Amygdala (tissue), 56 donors: Measurements from ENCODE around the gene DPYSL3.

Experiments used
- DNase-seq, 56 donors: peaks; one replicate each; lab custom pipeline; 2025; lab: John Stamatoyannopoulos, UW

DPYSL3 gene

DNA sequence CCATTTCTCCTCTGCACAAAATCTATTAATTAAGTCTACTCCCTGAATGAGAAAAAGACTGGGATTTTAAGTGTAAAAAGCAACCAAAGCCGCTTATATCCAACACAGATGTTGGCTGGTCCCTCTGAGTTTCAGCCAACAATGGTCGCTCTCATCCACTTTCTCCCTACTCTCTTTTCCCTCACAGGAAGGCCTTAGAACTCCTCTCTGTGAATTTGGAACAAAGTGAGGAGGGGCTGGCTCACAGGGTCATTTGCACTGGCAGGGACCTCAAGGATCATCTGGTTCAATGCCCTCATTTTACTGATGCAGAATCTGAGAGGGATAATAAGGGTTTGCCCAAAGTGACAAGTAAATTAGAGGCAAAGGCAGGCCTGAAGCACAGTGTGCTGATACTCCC is 64.0 kb downstream of the DPYSL3 start:
- peak in 21 of 56 donors; percentile 12 to 62 (median 26) for DNase-seq

DNA sequence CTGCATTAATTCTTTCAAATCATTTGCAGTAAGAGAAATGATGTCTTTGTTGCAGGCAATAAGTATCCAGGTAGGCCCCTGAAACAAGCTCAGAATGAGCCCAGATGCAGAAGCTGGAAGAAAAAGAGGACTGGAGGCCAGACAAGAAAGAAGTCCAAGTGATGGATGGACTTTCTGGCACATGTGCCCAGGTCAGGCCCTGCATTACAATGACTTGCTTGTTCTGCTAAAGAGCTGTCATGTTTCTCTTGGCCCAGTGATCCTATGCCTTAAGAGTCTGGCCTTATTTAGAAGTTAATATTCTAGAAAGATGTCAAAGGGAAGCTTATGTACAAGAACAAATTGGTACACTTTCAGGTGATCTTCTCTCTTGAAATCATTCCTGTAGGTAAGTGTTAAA is 64.8 kb downstream of the DPYSL3 start:
- peak in 3 of 56 donors; percentile 3 to 12 (median 8) for DNase-seq

DNA sequence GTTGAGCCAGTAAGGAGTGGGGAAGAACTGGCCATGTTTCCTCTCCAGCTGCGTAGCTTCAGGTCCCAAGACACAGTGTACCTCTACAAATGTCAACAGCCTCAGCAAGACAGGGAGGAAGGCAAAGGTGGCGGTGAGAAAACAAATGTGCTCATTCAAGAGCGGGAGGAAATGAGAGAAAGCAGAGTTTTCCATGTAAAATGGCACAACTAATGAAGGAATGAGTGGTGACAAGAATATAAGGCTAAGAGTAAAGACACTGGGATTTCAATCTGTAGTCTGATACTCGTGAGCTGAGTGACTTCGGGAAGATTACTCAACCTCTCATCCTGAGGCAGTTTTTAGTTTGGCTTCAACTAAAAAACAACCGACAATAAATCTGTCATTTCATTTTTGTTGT is 67.6 kb downstream of the DPYSL3 start:
- DNase-seq: no peak

DNA sequence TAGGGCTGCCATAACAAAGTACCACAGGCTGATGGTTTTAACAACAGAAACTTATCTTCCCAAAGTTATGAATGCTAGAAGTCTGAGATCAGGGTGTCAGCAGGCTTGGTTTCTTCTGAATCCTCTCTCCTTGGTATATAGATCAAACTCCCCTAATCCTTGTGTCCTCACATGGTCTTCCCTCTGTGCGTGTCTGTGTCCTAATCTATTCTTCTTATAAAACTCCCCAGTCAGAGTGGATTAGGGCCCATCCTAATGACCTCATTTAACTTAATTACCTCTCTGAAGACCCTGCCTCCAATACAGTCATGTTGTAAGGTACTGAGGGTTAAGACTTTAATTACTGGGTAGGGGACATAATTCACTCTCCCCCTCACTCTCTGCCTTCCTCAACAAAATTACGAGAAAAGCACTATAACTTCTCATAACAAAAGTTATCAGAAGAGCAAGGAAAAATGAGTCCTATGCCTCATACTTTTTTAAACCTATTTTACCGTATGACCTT is 68.6 kb downstream of the DPYSL3 start:
- no peak for DNase-seq

DNA sequence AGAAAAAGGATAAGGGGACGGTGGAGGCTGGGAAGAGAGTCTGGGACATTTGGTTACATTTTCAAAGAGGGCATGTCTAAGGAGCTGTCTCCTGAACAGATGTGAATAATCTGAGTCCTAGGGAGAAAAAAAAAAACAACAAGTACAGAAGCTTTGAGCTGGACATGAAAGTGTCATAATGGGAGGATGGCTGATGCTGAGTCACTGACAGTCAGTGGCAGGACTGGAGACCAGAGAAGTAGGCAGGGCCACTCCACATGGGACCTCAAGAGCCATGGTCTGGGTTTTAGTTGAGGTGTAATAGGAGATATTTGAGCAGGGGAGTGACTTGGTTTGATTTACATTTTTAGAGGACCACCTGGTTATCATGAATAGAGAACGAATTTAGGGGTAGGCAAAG is 70.6 kb downstream of the DPYSL3 start:
- DNase-seq: no peak

DNA sequence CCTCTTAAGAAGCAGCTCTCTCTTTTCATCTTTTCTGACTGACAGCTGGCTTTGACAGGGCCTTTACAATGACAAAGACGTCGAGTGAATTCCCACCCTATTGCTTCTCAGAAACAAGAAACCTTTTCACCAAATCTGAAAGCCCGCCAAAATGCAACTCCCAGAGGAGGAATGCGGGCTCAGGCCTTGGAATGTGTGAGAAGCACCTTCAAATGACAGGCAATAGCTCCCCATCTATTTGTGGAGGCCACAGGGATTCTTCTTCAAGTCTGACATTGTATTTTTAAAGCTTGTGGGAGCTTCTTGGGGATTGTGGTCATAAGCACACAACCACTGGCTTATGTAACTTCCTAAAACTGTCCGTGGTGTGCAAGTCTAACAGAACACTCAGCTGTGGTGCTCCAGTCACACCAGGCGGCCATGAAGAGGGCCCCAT is 72.7 kb downstream of the DPYSL3 start:
- peak in 4 of 56 donors; percentile 8 to 30 (median 22) for DNase-seq

DNA sequence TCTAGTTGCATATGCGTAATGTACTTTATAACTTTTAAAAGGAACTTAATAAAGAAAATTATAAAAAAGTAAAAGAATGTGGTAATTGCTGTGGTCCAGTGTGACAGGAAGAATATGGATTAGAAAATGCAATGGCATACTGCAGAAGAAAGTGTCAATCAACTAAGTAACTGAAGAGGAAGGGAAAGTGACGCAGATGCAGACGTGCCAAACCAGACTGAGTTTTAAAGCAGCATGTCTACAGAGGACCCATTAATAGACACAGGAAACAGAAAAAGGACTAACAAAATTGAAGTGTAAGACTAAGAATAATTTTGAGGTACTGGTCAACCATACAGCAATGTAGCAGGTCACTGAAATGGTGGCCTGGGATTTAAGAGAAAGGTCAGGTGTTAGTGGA is 73.3 kb downstream of the DPYSL3 start:
- no peak for DNase-seq

DNA sequence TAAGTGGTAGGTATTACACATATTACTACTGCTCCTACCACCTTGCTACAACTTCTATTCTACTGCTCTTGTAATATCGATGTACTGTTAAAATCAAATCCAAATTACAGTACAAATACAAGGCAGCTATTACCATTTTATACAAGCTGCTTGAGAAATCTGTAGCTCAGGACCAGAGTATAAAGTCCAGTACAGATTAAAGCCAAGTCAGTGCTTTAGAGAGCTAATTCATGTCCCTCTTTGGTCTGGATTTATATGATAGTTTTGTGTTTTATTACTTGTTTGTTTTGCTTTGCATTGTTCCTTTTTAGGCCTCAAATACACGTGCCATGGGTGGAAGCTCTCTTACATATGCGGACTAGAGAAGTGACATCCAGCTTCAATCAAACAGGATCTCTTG is 75.8 kb downstream of the DPYSL3 start:
- no peak for DNase-seq

DNA sequence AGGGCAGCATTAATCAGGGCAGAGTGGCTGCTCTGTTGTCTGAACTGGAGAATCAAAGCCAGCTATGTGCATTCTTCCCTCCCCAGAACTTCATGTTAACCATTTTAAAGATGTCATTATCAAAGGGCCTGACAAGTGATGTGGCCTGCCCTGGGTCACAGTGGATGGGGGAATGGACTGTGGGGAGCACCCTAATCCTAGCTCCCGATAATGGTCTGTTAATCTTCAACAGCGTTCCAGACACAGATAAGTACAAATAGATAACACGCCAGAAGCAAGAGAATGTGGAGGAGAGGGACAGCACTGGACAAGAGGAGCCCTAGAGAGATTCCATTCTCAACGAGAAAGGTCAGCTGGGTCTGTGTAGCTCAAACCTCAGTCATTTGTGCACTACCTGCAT is 77.5 kb downstream of the DPYSL3 start:
- DNase-seq: no peak

DNA sequence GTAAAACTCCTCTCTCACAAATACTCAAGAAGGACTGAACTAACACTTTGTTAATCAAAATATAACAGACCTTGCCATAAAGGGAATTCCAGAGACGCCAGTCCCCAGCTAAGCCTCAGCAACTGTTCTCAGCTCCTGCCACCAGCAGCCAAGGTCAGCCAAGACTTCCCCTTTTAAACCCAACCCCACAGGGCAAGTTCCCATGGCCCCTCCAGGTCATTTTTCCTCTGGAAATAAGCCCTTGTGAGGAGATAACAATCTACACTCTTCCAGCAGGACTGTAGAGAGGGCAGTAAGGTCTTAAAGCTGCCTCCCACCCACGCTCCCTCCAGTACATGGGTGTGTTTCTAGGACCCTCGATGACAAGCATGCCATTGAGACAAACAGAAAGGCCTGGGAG is 78.3 kb downstream of the DPYSL3 start:
- no peak for DNase-seq

DNA sequence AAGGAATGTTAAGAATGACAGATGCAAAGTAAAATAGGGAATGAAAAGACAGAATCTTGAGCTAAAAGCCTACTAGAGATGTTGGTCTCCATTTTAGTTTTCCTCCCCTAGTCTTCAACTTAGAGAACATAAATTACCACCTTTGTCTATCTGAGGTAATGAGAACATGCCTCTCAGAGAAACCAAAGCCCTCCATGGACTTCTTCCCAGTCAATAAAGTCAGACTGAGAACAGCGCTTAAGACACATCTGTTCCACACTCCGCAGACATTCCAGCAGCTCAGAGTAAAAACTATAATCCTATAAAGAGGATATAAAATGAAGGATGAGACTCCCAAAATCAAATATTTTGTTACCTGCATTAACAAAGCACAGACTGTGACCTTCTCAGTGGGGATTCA is 79.2 kb downstream of the DPYSL3 start:
- DNase-seq: no peak

DNA sequence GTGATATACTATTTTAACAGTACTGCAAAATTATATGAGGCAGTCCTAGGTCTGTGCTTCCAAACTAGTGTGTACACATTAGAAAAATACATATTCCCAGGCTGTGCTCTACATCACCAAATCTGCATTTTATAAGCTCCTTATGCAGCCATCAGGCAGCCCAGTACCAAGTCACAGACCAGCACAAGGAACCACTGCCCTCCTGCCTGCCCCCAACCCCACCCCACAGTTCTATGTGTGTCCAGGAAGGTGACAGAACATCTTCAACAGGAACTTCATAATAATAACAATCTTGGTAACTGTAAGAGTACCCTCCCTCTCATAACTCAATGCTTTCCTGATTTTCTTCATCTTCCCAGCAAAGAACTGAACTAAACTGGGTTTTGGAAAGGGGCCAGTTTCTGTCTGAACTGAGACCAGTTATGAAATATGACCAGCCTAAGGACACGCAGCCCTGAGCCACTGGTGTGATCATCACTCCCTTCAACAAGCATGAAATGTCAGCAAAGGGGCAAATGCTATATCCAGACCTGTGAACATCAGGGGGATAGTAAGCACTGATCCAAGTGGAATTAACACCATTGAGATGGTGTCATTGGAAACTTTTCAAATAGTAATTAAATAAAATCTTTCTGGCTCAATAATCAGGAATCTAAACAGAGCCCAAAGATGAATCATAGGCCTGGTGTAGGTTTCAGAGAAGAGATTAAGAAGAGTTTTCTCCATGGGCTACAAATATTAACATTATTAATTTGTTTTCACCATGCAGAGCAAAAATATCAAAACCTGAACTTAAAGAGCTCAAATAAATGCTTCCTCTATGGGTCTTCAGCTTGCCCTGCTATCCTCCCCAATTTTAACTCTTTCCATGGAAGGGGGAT is 82.1 kb downstream of the DPYSL3 start:
- DNase-seq: no peak

DNA sequence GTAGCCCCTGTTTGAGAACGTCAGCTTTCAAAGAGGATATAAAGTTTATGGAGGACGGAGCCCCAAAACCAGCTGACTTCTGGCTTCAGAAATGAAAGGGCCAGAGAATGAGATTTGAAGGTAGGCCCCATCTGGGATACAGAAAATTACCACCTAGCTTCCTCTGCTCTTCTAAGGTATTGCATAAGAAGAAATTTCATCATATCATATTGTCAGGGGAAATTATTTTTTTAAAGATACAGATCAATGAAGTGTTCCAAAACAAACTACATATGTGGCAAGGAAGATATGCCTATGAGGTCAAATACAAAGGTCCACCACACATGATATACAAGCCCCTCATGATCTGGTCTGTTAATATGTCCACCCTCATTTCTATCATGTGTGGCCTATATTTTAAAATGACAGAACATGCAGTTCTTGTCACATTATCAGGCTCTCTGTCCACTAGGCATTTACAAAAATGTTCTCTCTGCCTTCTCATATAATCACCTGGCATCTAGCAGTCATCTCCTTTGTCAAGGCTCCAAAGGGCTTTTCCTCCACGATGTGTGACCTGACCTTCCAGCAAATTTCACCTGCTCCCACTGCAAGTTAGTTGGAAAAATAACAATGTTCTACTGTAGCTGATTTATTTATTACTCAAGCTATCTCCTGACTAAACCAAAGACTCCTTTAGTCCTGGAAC is 83.1 kb downstream of the DPYSL3 start:
- no peak for DNase-seq

DNA sequence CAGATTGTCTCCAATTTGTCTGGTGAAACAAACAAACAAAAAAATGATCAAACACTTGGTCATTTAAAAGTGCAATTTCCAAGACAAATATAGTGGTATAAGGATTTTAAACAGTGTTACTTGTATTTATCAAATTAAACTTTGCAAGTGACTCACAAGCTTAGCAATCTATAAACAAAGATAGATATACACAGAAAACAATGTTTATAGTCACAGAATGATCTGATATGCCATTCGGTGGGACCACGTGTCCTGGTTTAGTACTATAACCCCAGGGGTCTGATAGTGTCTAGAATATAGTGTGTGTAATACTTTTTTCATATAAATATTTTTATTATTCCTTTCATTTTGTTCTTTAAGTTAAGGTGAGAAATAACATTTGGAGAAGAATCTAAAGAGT is 91.3 kb downstream of the DPYSL3 start:
- DNase-seq: no peak

DNA sequence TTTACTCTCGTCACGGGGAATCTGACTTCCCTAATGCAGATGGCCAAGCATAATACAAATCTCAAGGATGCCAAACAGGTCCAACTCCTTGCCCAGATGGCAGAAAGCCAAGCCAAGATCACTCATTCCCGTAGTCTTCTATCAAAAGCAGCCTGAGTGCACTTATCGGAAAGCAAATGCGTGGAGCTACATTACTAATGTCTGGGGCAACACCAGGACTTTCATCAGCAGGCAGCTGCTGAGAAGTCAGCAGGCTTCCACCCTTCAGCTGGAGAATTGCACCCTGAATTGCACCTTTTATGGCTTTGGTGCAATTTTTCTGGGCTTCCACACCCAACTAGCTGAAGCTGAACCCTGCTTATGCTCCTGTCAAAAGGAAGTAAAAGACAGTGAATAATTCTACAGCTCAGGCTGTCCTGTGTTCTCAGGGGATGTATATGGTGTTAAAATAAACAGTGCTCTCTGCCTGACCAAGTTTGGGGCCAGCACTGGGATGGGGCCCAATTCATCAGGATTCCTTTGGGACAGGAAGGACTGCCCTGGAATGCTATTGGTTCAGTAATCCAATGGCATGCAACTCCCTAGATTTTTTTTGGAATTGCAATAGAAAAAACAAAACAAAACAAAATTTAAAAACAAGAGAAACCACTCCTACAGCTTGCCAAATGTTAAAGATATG is 92.6 kb downstream of the DPYSL3 start:
- peak in 3 of 56 donors; percentile 15 to 38 (median 32) for DNase-seq

DNA sequence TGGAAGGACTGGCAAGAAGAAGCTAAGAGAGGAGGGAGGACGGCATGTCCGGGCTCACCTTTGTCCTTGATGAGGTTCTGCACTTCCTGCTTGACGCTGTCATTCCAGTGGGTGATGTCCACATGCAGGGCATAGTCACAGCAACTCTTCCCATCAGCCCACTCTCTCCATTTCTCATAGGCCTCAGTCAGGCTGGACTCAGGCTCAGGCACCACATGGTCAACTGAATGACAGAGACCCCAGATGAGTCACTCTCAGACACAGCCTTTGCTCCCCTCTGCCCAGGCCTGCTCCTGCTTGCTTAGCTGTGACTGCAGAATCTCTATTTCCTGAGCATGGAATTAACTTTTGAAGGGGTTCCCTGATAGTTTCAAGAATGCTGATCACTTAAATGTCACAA is 94.2 kb downstream of the DPYSL3 start:
- no peak for DNase-seq

DNA sequence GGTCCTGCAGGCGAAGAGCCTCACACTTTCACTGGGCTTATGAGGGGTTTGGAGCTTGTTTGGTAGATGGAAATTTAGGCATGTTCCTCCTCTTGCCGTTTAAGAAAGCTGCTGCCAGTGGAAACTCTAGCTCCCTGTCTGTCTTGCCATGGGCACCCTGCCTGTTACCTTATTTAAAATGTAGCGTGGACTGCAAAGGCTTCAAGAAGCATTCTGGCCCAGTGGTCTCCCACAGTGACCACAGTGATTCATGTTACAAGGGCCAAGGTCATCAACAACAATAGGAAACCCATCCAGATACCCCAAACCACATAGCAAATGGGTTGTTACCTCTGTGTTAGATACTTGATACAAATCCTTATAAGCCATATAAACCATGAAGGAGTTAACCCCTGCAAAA is 96.6 kb downstream of the DPYSL3 start:
- DNase-seq: no peak

DNA sequence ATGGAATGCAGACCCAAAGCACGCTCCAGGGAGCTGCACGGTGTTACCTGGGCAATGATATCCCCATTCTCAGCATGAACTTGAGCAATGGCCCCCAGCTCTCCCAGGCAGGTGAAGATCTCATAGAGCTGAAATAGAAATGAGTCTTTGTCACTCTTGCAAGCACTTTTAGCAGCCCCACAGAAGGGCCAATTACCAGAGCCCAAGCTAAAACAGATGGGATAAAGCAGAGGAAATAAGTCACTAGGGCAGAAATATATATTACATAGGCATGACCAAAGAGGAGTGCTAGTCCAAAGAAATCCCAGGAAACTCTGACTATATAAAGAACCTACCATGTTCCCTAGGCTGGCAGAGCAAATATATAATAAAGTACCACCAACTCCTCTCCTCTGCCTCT is 97.3 kb downstream of the DPYSL3 start:
- DNase-seq: no peak

DNA sequence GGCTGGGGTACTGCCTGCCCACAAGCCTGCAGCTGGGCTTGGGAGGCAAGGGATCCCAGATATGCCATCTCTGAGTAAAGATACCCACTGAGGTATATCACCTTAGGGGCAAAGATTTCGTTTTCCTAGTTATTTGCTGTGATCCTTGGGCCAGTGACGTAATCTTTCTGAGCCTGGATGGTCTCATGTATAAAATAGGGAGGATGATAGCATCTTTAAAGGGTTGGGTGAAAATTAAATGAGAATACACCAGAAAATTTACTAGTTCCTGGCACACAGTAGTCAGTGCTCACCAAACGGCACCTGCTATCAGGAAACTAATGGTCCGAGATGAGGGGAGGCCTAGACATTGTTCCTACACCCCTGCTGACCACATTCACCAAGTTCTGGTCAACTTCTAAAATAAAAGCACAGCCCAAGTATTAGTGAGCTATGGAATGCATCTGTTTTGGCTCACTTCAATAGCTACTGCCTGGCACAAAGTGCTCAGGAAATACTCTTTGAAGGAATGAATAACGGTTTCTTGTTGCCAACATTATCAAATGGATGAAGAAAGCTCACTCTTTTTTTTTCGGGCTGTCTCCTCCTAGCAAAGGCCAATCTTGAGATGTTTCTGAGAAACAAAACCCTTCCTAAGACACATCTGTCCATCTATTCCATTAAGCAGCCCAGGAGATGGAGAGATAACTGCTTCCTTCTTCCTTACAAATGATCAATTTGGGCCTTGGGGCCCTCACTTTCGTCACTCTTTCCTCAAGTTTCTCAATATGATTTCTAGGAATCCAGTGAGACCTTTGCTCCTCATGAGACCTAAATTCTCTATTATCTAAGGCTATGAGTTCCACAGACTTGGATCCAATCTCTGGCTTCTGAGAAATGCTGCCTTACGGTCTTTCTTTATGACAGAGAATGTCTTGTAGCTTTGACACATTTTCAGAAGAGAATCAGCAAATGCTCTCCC is 98.2 kb downstream of the DPYSL3 start:
- no peak for DNase-seq
